Measurements from ENCODE around the gene PBX1. TPM values are rescaled to one million over a fixed set of nuclear protein-coding genes. Genes with fewer than 3 reads are reported as not detected.
A peak's percentile ranks its signal among the peaks of the same experiment; 100 is the strongest.

PBX1 gene
- total RNA-seq, 1 experiment from 2014 or later = 102 TPM

- TF ChIP-seq ZNF396 (CRISPR knock-in tag; IDR thresholded peaks at IDR 0.05; ENCODE audit: borderline replicate concordance) (no peak), PRRX2 (CRISPR knock-in tag; IDR thresholded peaks at IDR 0.05) (no peak), ZNF317 (CRISPR knock-in tag; IDR thresholded peaks at IDR 0.05; ENCODE audit: borderline replicate concordance, low read depth) (no peak), SP1 (CRISPR knock-in tag; conservative IDR thresholded peaks at IDR 0.05) (no peak), EMX1 (CRISPR knock-in tag; IDR thresholded peaks at IDR 0.05) (no peak), ERG (CRISPR knock-in tag; IDR thresholded peaks at IDR 0.05) (no peak), NR2C2 (CRISPR knock-in tag; IDR thresholded peaks at IDR 0.05) (no peak), IRF2 (CRISPR knock-in tag; IDR thresholded peaks at IDR 0.05; ENCODE audit: borderline replicate concordance, low read depth) (no peak)
- TF ChIP-seq, protein P1, sequence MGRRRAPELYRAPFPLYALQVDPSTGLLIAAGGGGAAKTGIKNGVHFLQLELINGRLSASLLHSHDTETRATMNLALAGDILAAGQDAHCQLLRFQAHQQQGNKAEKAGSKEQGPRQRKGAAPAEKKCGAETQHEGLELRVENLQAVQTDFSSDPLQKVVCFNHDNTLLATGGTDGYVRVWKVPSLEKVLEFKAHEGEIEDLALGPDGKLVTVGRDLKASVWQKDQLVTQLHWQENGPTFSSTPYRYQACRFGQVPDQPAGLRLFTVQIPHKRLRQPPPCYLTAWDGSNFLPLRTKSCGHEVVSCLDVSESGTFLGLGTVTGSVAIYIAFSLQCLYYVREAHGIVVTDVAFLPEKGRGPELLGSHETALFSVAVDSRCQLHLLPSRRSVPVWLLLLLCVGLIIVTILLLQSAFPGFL (CRISPR knock-in tag; IDR thresholded peaks at IDR 0.05; ENCODE audit: borderline replicate concordance) = no peak
These were observed 10.3 kb downstream of the PBX1 start (continued) for GRCh38 chr1:164569241-164569640.

GRCh38 chr1:164569866-164570265 lies 10.9 kb downstream of the PBX1 start:
- no peak for ATAC-seq
- ChIA-PET CTCF (no interaction called here), POLR2A (interaction anchor here (1.4 kb wide), 1 partner anchor 11 kb away, joined by 4 read pairs; the partner anchor contains the start of gene PBX1)
- Mint-ChIP-seq H3K27me3 (ENCODE audit: low read depth) (no peaks in the 10 kb centered on the region), H3K36me3 (peaks cover 42% of the 10 kb centered on the region), H3K4me3 (no peak overlapping the region), H3K9me3 (peaks cover 13% of the 10 kb centered on the region), H3K4me1 (peaks cover 71% of the 10 kb centered on the region), H3K27ac (peak overlapping the region; percentile 63; the same call in 1 of the 2 replicates)
- DNase-seq (ENCODE audit: low spot score) = no peak
- no peak for TF ChIP-seq TEAD4 (CRISPR knock-in tag; IDR thresholded peaks at IDR 0.05)
- TF ChIP-seq ZNF396 (CRISPR knock-in tag; IDR thresholded peaks at IDR 0.05; ENCODE audit: borderline replicate concordance) = no peak
- TF ChIP-seq, protein P2, sequence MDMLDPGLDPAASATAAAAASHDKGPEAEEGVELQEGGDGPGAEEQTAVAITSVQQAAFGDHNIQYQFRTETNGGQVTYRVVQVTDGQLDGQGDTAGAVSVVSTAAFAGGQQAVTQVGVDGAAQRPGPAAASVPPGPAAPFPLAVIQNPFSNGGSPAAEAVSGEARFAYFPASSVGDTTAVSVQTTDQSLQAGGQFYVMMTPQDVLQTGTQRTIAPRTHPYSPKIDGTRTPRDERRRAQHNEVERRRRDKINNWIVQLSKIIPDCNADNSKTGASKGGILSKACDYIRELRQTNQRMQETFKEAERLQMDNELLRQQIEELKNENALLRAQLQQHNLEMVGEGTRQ (CRISPR knock-in tag; IDR thresholded peaks at IDR 0.05) = no peak
- no peak for TF ChIP-seq TP53 (CRISPR knock-in tag; IDR thresholded peaks at IDR 0.05)
- no peak for TF ChIP-seq ZNF512 (CRISPR knock-in tag; IDR thresholded peaks at IDR 0.05; ENCODE audit: borderline replicate concordance)
- no peak for TF ChIP-seq ATF1 (CRISPR knock-in tag; IDR thresholded peaks at IDR 0.05)
- no peak for TF ChIP-seq PRRX2 (CRISPR knock-in tag; IDR thresholded peaks at IDR 0.05)
- TF ChIP-seq, protein P3, sequence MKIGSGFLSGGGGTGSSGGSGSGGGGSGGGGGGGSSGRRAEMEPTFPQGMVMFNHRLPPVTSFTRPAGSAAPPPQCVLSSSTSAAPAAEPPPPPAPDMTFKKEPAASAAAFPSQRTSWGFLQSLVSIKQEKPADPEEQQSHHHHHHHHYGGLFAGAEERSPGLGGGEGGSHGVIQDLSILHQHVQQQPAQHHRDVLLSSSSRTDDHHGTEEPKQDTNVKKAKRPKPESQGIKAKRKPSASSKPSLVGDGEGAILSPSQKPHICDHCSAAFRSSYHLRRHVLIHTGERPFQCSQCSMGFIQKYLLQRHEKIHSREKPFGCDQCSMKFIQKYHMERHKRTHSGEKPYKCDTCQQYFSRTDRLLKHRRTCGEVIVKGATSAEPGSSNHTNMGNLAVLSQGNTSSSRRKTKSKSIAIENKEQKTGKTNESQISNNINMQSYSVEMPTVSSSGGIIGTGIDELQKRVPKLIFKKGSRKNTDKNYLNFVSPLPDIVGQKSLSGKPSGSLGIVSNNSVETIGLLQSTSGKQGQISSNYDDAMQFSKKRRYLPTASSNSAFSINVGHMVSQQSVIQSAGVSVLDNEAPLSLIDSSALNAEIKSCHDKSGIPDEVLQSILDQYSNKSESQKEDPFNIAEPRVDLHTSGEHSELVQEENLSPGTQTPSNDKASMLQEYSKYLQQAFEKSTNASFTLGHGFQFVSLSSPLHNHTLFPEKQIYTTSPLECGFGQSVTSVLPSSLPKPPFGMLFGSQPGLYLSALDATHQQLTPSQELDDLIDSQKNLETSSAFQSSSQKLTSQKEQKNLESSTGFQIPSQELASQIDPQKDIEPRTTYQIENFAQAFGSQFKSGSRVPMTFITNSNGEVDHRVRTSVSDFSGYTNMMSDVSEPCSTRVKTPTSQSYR (CRISPR knock-in tag; IDR thresholded peaks at IDR 0.05) = no peak
- no peak for TF ChIP-seq CBFB (CRISPR knock-in tag; IDR thresholded peaks at IDR 0.05; ENCODE audit: low read depth)
- TF ChIP-seq, protein P4, sequence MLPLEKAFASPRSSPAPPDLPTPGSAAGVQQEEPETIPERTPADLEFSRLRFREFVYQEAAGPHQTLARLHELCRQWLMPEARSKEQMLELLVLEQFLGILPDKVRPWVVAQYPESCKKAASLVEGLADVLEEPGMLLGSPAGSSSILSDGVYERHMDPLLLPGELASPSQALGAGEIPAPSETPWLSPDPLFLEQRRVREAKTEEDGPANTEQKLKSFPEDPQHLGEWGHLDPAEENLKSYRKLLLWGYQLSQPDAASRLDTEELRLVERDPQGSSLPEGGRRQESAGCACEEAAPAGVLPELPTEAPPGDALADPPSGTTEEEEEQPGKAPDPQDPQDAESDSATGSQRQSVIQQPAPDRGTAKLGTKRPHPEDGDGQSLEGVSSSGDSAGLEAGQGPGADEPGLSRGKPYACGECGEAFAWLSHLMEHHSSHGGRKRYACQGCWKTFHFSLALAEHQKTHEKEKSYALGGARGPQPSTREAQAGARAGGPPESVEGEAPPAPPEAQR (CRISPR knock-in tag; IDR thresholded peaks at IDR 0.05) = no peak
- no peak for TF ChIP-seq GTF2I (CRISPR knock-in tag; conservative IDR thresholded peaks at IDR 0.05)
- no peak for TF ChIP-seq ARID4B (CRISPR knock-in tag; IDR thresholded peaks at IDR 0.05; ENCODE audit: borderline replicate concordance)
- no peak for TF ChIP-seq RELA (CRISPR knock-in tag; IDR thresholded peaks at IDR 0.05; ENCODE audit: borderline replicate concordance)
- no peak for TF ChIP-seq ESRRA (CRISPR knock-in tag; IDR thresholded peaks at IDR 0.05; ENCODE audit: borderline replicate concordance)
- TF ChIP-seq SP1 (CRISPR knock-in tag; conservative IDR thresholded peaks at IDR 0.05) = no peak
- TF ChIP-seq HMGA2 (CRISPR knock-in tag; IDR thresholded peaks at IDR 0.05) = no peak
